Stimulated activated CD4-positive, alpha-beta T cell treated with anti-CD3 and anti-CD28 coated beads, TNF-alpha, amount 100 ng/mL, for 4 hours (primary cell): ENCODE data around the gene VSTM5.
"Not testable (repeated sequence)": the region's sequence is repeated elsewhere in the genome, so short reads cannot be mapped to it uniquely, and the experiment has no call there.

ENCODE experiments used
- DNase-seq, 3 experiments: peaks; one replicate each; pipeline ENCODE4 v3.0.0-alpha.2; 2020; ENCODE audit warnings: low read depth in 3 of 3

Gene VSTM5

GRCh38 chr11:93796441-93797231 is 53.8 kb downstream of the VSTM5 start:
- DNase-seq: no peak

- DNase-seq: no peak
These were observed 58.9 kb downstream of the VSTM5 start for GRCh38 chr11:93791493-93791892.

GRCh38 chr11:93784935-93785360 is 65.5 kb downstream of the VSTM5 start:
- peak in 1 of 3 experiments; percentile 9 for DNase-seq

GRCh38 chr11:93784145-93784934 is 66.1 kb downstream of the VSTM5 start, which contains the start of gene MED17:
Gene MED17, plus strand, starts transcription at chr11:93784282. Its CDS starts 232 bp downstream, at chr11:93784514.
- DNase-seq: peak; percentile 74 to 80 (median 79)

GRCh38 chr11:93783765-93784144 is 66.7 kb downstream of the VSTM5 start:
- no peak for DNase-seq

GRCh38 chr11:93783362-93783761 is 67.1 kb downstream of the VSTM5 start:
- no peak for DNase-seq

- no peak for DNase-seq
These were observed 75.1 kb downstream of the VSTM5 start for GRCh38 chr11:93775289-93775688.

GRCh38 chr11:93774560-93774959 is 75.9 kb downstream of the VSTM5 start:
- DNase-seq: not testable (repeated sequence)

- no peak for DNase-seq
These were observed 76.7 kb downstream of the VSTM5 start for GRCh38 chr11:93773601-93774200.

GRCh38 chr11:93773045-93773477 is 77.4 kb downstream of the VSTM5 start:
- no peak for DNase-seq

GRCh38 chr11:93772123-93772522 is 78.3 kb downstream of the VSTM5 start:
- DNase-seq: no peak

GRCh38 chr11:93770160-93770559 is 80.3 kb downstream of the VSTM5 start:
- DNase-seq: no peak
